LNCaP clone FGC (cell line): ENCODE measurements around the gene ROR1.

Experiments
- DNase-seq: peaks from one replicate; pipeline ENCODE4 v3.0.0-alpha.2; 2011; ENCODE audit warnings: low read depth
- H3K4me3 ChIP-seq: 2 replicates; pipeline ENCODE4 v1.5.1; 2011; ENCODE audit warnings: mild to moderate bottlenecking, low read depth, low read length, control low read depth
- TF ChIP-seq, protein P1 (sequence below): IDR thresholded peaks from 2 replicates; pipeline ENCODE4 v1.5.1; 2012; ENCODE audit warnings: mild to moderate bottlenecking; ENCODE audit not compliant: control insufficient read depth, insufficient read depth; ENCODE audit errors: extremely low read depth

The ROR1 gene

DNA sequence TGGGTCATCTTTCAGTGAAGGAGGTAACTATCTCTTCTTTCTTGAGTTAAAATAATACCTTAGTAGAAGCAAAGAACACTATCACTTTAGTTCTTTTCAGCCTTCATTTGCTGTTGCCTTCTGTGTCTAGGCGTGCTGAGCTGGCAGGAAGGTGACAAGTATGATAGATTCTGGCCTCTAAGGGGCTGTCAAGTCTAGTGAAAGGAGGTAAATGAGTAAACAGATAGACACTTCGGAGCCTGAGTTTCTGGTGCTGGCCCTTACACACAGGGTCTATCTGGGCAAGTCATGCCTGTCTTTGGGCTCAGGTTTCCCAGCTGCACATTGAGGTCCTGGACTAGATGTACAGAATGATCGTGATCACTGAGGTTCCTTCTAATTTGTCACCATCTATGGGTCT lies 89.3 kb downstream of the ROR1 start:
- H3K4me3 ChIP-seq: no peak overlapping the region
- TF ChIP-seq, protein P1, sequence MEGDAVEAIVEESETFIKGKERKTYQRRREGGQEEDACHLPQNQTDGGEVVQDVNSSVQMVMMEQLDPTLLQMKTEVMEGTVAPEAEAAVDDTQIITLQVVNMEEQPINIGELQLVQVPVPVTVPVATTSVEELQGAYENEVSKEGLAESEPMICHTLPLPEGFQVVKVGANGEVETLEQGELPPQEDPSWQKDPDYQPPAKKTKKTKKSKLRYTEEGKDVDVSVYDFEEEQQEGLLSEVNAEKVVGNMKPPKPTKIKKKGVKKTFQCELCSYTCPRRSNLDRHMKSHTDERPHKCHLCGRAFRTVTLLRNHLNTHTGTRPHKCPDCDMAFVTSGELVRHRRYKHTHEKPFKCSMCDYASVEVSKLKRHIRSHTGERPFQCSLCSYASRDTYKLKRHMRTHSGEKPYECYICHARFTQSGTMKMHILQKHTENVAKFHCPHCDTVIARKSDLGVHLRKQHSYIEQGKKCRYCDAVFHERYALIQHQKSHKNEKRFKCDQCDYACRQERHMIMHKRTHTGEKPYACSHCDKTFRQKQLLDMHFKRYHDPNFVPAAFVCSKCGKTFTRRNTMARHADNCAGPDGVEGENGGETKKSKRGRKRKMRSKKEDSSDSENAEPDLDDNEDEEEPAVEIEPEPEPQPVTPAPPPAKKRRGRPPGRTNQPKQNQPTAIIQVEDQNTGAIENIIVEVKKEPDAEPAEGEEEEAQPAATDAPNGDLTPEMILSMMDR: no peak
- no peak for DNase-seq

DNA sequence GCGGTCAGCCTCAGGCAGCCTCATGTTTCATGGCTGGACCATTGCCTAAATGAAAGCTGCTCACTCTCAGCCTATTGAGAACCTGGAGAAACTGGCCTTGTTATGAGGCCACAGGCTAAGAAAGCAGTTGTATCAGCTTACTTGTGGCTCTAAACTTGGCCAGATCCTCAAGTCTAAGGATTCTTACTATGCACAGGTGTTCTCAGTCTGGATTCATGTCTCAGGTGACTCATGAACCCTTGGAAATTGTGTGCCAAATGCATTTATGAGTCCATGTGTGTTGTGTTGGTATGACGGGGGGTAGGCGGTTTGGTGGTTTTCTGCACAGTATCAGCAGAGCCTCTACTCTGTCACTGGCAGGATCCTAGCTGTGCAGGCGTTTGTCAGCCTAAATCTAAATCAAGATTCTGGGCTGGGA lies 90.4 kb downstream of the ROR1 start:
- DNase-seq: no peak

DNA sequence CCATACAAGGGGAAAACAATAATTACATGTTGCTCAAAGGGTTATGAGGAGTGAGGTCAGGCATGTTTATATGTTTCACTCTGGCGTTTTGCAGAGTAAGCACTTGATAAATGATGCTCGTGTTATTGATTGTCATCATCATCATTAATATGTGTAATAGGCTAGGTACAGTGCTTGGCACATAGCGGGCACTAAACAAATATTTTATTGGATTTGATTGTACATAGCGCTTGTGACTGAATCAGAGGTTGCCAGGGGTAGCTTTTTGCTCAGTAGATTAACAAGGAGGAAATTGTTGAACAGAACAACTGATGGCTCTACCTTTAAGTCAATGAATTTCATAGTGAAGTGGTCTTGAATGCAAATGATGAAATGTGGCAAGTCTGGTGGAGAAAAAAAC lies 91.7 kb downstream of the ROR1 start:
- no peak overlapping the region for H3K4me3 ChIP-seq
- TF ChIP-seq, protein P1: no peak
- DNase-seq: no peak

More for the DNA sequence above, 90.4 kb downstream of the ROR1 start:
- no peak overlapping the region for H3K4me3 ChIP-seq
- TF ChIP-seq, protein P1: no peak

DNA sequence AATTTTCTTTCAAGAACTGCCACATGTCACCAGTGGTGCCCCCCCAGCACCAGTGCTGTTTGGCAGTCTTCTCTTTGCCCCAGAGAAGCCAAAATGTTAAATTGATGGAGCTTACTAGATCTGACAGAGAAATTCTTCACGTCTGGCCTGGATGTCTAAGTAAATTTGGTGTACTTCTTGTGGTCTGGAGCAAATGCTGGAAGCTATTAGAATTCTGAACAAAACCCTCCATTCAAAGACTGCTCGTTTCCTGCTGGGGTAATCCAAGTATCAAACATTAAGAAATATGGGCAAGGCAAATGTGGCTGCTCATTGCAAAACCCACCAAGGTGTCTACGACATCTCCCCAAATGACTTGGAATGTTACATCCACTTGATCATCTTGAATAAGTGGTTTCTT lies 92.3 kb downstream of the ROR1 start:
- no peak for DNase-seq
- TF ChIP-seq, protein P1: no peak
- H3K4me3 ChIP-seq: no peak overlapping the region

DNA sequence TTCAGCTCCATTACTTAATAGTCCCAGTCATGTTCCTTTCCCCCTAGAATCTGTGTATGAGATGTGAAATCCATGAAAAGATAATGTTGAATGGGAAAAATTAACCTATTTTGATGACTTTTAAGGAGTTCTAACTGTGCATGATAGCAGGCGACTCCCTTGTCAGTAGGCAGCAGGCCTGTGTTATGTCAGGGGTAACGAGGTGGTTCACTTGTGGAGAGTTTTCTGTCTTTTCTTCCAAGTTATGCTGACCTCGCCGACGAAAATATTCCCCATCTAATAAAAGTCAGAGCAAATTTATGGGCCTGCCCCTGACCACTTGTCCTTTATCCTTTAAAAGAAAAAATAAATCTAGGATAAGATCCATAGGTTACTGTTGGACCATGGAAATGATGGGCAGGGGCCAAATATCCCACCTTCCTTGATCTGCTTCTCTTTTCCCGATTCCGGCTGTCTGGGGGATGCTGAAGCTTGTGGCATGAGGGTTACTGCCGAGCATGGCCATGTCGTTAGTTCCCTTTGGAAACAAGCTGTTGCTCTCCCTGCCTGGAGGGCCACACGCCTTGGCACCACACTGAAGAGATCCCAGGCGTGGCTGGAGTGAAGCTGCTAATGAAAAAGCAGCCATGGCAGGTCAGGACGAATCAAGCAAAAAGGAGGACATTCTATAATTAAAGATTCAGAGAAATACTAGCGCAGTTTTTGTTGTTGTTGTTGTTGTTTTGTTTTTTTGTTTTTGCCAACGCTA lies 93.8 kb downstream of the ROR1 start:
- DNase-seq: no peak
- no peak overlapping the region for H3K4me3 ChIP-seq
- TF ChIP-seq, protein P1: no peak

DNA sequence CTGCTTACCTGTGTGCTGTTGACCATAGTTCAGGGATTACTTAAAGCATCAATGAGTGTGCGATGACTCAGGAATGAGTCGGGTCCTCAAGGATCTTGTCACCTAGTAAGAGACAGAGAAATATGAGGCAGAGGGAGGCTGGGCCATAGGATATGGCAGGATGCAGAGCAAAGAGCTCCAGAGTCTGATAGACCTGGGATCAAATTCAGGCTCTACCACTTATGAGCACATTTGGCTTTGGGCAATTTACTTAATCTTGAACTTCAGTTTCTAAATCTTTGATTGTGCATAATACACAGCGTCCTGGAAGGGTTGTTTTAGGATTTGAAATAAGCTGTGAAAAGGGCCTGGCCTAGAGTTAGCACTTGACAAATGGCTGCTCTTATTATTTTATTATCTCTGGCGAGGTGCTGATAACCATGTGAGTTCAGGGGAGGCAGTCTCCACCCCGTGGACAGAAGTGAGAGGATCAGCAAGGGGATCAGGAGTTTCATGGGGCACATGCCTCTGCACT lies 94.5 kb downstream of the ROR1 start:
- DNase-seq: no peak

DNA sequence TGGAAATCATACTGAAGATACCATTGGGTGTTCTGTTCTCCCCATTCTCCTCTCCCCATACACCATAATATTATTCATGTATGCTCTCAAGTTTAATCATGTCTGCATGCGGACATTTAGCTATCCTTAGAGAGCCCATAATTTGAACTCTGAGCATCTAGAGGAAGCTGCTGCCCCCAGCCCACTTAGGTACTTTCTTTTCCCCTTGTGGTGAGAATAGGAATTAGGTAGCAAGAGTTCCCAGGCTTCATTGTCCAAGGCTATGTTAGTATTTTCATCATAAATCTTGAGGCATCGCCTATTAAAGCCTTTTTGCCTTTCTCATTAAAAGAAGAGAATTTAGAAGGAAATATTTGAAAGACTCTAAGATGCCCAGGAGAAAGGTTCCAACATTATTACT lies 96.3 kb downstream of the ROR1 start:
- DNase-seq: no peak
- TF ChIP-seq, protein P1: no peak
- no peak overlapping the region for H3K4me3 ChIP-seq

More for the DNA sequence above, 94.5 kb downstream of the ROR1 start:
- TF ChIP-seq, protein P1: no peak
- no peak overlapping the region for H3K4me3 ChIP-seq
